Fibroblast of lung (primary cell): Measurements from ENCODE around the gene SYNE1. TPM values are rescaled to one million over a fixed set of nuclear protein-coding genes. Genes with fewer than 3 reads are reported as not detected.

ENCODE experiments used
- DNase-seq, 2 donors: peaks; one replicate each; pipeline versions ENCODE4 v3.0.0 to v3.0.0-alpha.2; 2010; ENCODE audit warnings: low read depth in 2 of 2
- H2AFZ ChIP-seq: 2 replicates; pipeline ENCODE4 v1.5.1; 2012; ENCODE audit warnings: low read length, control low read depth, inconsistent platforms
- H3K27ac ChIP-seq: 2 replicates; pipeline ENCODE4 v1.5.1; 2011; ENCODE audit warnings: low read length, control low read depth; ENCODE audit not compliant: insufficient read depth
- H3K27me3 ChIP-seq: 2 replicates; pipeline ENCODE4 v1.5.1; 2011; ENCODE audit warnings: mild to moderate bottlenecking, low read length; ENCODE audit not compliant: control insufficient read depth, insufficient read depth
- H3K36me3 ChIP-seq: 2 replicates; pipeline ENCODE4 v1.5.1; 2011; ENCODE audit warnings: low read length; ENCODE audit not compliant: control insufficient read depth, insufficient read depth
- H3K4me1 ChIP-seq: 2 replicates; pipeline ENCODE4 v1.5.1; 2011; ENCODE audit warnings: low read length; ENCODE audit not compliant: control insufficient read depth, insufficient read depth; ENCODE audit errors: extremely low read depth
- H3K4me2 ChIP-seq: 2 replicates; pipeline ENCODE4 v1.5.1; 2011; ENCODE audit warnings: low read length, control low read depth; ENCODE audit not compliant: insufficient read depth; ENCODE audit errors: extremely low read depth
- H3K4me3 ChIP-seq, 4 experiments: fragments of 200-600 bp in 1 of 4; sonication (generic) in 1 of 4; replicated peaks in 1 of 4; 2 replicates each; pipeline ENCODE4 v1.5.1; 2011 to 2016; ENCODE audit warnings: low read length in 4 of 4, low read depth in 3 of 4, mild to moderate bottlenecking in 3 of 4, control low read depth in 2 of 4, inconsistent platforms in 1 of 4, mixed read lengths in 1 of 4; ENCODE audit not compliant: insufficient read depth in 1 of 4; ENCODE audit errors: control extremely low read depth in 1 of 4
- H3K79me2 ChIP-seq: 2 replicates; pipeline ENCODE4 v1.5.1; 2012; ENCODE audit warnings: mild to moderate bottlenecking, low read length, inconsistent platforms; ENCODE audit not compliant: control insufficient read depth, insufficient read depth
- H3K9ac ChIP-seq: 2 replicates; pipeline ENCODE4 v1.5.1; 2011; ENCODE audit warnings: mild to moderate bottlenecking, low read length, control low read depth; ENCODE audit not compliant: insufficient read depth
- H3K9me3 ChIP-seq: 2 replicates; pipeline ENCODE4 v1.5.1; 2012; ENCODE audit warnings: low read depth, low read length; ENCODE audit not compliant: control insufficient read depth, insufficient read depth
- H4K20me1 ChIP-seq: 2 replicates; pipeline ENCODE4 v1.5.1; 2011; ENCODE audit warnings: low read length; ENCODE audit not compliant: control insufficient read depth, insufficient read depth; ENCODE audit errors: extremely low read depth
- CTCF ChIP-seq, 2 donors: IDR thresholded peaks in 1 of 2; conservative IDR thresholded peaks in 1 of 2; 1 replicate in 1 of 2; 2 replicates in 1 of 2; pipeline ENCODE4 v1.5.1; 2011 to 2012; ENCODE audit warnings: low read length in 2 of 2, control low read depth in 1 of 2, inconsistent platforms in 1 of 2, low read depth in 1 of 2, mild to moderate bottlenecking in 1 of 2
- EZH2 ChIP-seq: IDR thresholded peaks from 2 replicates; pipeline ENCODE4 v1.5.1; 2012; ENCODE audit warnings: low read length, control low read depth, mild to moderate bottlenecking; ENCODE audit errors: missing control alignments
- polyA plus RNA-seq, 2 donors: library from polyadenylated mRNA; depleted of rRNA in 1 of 2; stranded (reverse) in 1 of 2; unstranded in 1 of 2; fragments of >200 nt; gene quantifications; 2 replicates each; pipeline ENCODE4 v1.2.1, GENCODE V29; 2011 to 2012; ENCODE audit warnings: missing spikeins in 1 of 2
- total RNA-seq: library from RNA; depleted of rRNA; stranded (reverse); fragments of >200 nt; gene quantifications from 2 replicates; pipeline ENCODE4 v1.2.1, GENCODE V29; 2014

Gene SYNE1
- total and polyA plus RNA-seq, 2 donors (not counting 1 experiment from before 2014, with no cell fraction given): 21.7 to 219 TPM

GRCh38 chr6:152478377-152479010 lies 158.7 kb downstream of the SYNE1 start:
- no peaks in the 10 kb centered on the region for H4K20me1 ChIP-seq
- H2AFZ ChIP-seq: no peak overlapping the region
- no peak overlapping the region for H3K4me2 ChIP-seq
- no peaks in the 10 kb centered on the region for H3K4me1 ChIP-seq
- TF ChIP-seq CTCF (conservative IDR thresholded peaks at IDR 0.05 in 1 of 2, IDR thresholded peaks at IDR 0.05 in 1 of 2; ENCODE audit: low read depth in 1 of 2, low read length in 2 of 2): no peak
- no peak for TF ChIP-seq EZH2
- no peak for DNase-seq
- no peak overlapping the region for H3K9ac ChIP-seq
- no peak overlapping the region for H3K27ac ChIP-seq
- H3K36me3 ChIP-seq: no peaks in the 10 kb centered on the region
- no peak overlapping the region for H3K4me3 ChIP-seq
- no peaks in the 10 kb centered on the region for H3K27me3 ChIP-seq
- no peaks in the 10 kb centered on the region for H3K79me2 ChIP-seq
- no peaks in the 10 kb centered on the region for H3K9me3 ChIP-seq

GRCh38 chr6:152474354-152474753 lies 162.8 kb downstream of the SYNE1 start:
- Histone ChIP-seq H3K4me3 (no peak overlapping the region), H3K4me2 (no peak overlapping the region), H4K20me1 (no peaks in the 10 kb centered on the region), H3K36me3 (no peaks in the 10 kb centered on the region), H2AFZ (no peak overlapping the region), H3K27ac (no peak overlapping the region), H3K79me2 (no peaks in the 10 kb centered on the region), H3K4me1 (no peaks in the 10 kb centered on the region), H3K9me3 (no peaks in the 10 kb centered on the region), H3K27me3 (no peaks in the 10 kb centered on the region), H3K9ac (no peak overlapping the region)
- no peak for TF ChIP-seq CTCF (conservative IDR thresholded peaks at IDR 0.05 in 1 of 2, IDR thresholded peaks at IDR 0.05 in 1 of 2; ENCODE audit: low read depth in 1 of 2, low read length in 2 of 2)
- no peak for TF ChIP-seq EZH2
- DNase-seq: peak in 1 of 2 donors; percentile 25

GRCh38 chr6:152472325-152472724 lies 164.8 kb downstream of the SYNE1 start:
- peak in 1 of 2 donors; percentile 8 for DNase-seq
- peak overlapping the region in 1 of 4 experiments; percentile 51 for H3K4me3 ChIP-seq
- H3K27me3 ChIP-seq: no peaks in the 10 kb centered on the region
- no peak overlapping the region for H2AFZ ChIP-seq
- no peaks in the 10 kb centered on the region for H4K20me1 ChIP-seq
- H3K9me3 ChIP-seq: no peaks in the 10 kb centered on the region
- H3K4me1 ChIP-seq: no peaks in the 10 kb centered on the region
- H3K4me2 ChIP-seq: peak overlapping the region; percentile 83
- no peaks in the 10 kb centered on the region for H3K36me3 ChIP-seq
- TF ChIP-seq EZH2 (no peak), CTCF (conservative IDR thresholded peaks at IDR 0.05 in 1 of 2, IDR thresholded peaks at IDR 0.05 in 1 of 2; ENCODE audit: low read depth in 1 of 2, low read length in 2 of 2) (no peak)
- no peak overlapping the region for H3K9ac ChIP-seq
- H3K27ac ChIP-seq: no peak overlapping the region
- no peaks in the 10 kb centered on the region for H3K79me2 ChIP-seq
